Lung (tissue), 12 donors: ENCODE results near the gene TAS2R30. TPM values are rescaled to one million over a fixed set of nuclear protein-coding genes. Genes with fewer than 3 reads are reported as not detected.
A peak's percentile ranks its signal among the peaks of the same experiment; 100 is the strongest.

Experiments
- ATAC-seq: fragments of 200-7000 bp; cut with Tn5 transposase; one replicate; pipeline ENCODE4 v1.9.1; 2020; ENCODE audit warnings: moderate number of reproducible peaks; ENCODE audit not compliant: insufficient read depth, low FRiP score
- DNase-seq, 3 donors: peaks; one replicate each; pipeline ENCODE4 v3.0.0-alpha.2; 2013 to 2017
- H3K27ac ChIP-seq, 2 donors: one replicate each; pipeline ENCODE4 v1.5.1; 2013; ENCODE audit warnings: mild to moderate bottlenecking in 2 of 2, moderate library complexity in 2 of 2, control low read depth in 1 of 2, inconsistent platforms in 1 of 2, low read depth in 1 of 2, low read length in 1 of 2
- H3K27me3 ChIP-seq, 3 donors: one replicate each; pipeline ENCODE4 v1.5.1; 2013; ENCODE audit warnings: low read length in 2 of 3; ENCODE audit not compliant: control insufficient read depth in 3 of 3, insufficient read depth in 3 of 3
- H3K36me3 ChIP-seq, 4 donors: one replicate each; pipeline ENCODE4 v1.5.1; 2013; ENCODE audit warnings: low read length in 4 of 4, mild to moderate bottlenecking in 1 of 4, moderate library complexity in 1 of 4; ENCODE audit not compliant: control insufficient read depth in 4 of 4, insufficient read depth in 4 of 4
- H3K4me1 ChIP-seq, 5 donors: one replicate each; pipeline ENCODE4 v1.5.1; 2013; ENCODE audit warnings: low read length in 5 of 5, mild to moderate bottlenecking in 2 of 5, moderate library complexity in 1 of 5; ENCODE audit not compliant: control insufficient read depth in 5 of 5, insufficient read depth in 5 of 5
- H3K4me3 ChIP-seq: one replicate; pipeline ENCODE4 v1.5.1; 2013; ENCODE audit warnings: mild to moderate bottlenecking, control low read depth, moderate library complexity
- H3K9ac ChIP-seq, 2 donors: one replicate each; pipeline ENCODE4 v1.5.1; 2013; ENCODE audit warnings: low read length in 2 of 2, control low read depth in 1 of 2; ENCODE audit not compliant: insufficient read depth in 1 of 2
- H3K9me3 ChIP-seq, 4 donors: one replicate each; pipeline ENCODE4 v1.5.1; 2013; ENCODE audit warnings: low read length in 3 of 4, mild to moderate bottlenecking in 1 of 4, moderate library complexity in 1 of 4; ENCODE audit not compliant: control insufficient read depth in 4 of 4, insufficient read depth in 3 of 4
- WGBS, 2 donors: extraction: QIAGEN DNeasy Blood & Tissue Kit; methylation state at CpG; one replicate each; pipeline ENCODE4 v1.1.7; 2013; 5-methylcytosine and 5-hydroxymethylcytosine counted together
- polyA plus RNA-seq, 2 donors: library from polyadenylated mRNA; stranded (reverse); fragments of 200-250 nt; gene quantifications; one replicate each; pipeline ENCODE4 v1.2.1, GENCODE V29; 2013
- total RNA-seq, 2 donors: library from RNA; depleted of rRNA in 1 of 2; stranded (reverse); fragments of >200 nt in 1 of 2; gene quantifications; one replicate each; pipeline ENCODE4 v1.2.1, GENCODE V29; 2014 to 2021
- TF ChIP-seq, protein P1 (sequence below): IDR thresholded peaks from 2 replicates; pipeline ENCODE4 v1.5.1; 2012; ENCODE audit warnings: mild to moderate bottlenecking; ENCODE audit errors: control extremely low read depth, extremely low read depth
- donor health status: control.
- donor health status: control.
- donor health status: Bipolar disorder and iron deficiency.
- donor health status: healthy.
- donor health status: DM: yes; HTN: yes; CAD: no.

Gene TAS2R30
- total and polyA plus RNA-seq, 4 donors = 0.12 to 40.4 (median 3.5) TPM; not detected in 1

DNA sequence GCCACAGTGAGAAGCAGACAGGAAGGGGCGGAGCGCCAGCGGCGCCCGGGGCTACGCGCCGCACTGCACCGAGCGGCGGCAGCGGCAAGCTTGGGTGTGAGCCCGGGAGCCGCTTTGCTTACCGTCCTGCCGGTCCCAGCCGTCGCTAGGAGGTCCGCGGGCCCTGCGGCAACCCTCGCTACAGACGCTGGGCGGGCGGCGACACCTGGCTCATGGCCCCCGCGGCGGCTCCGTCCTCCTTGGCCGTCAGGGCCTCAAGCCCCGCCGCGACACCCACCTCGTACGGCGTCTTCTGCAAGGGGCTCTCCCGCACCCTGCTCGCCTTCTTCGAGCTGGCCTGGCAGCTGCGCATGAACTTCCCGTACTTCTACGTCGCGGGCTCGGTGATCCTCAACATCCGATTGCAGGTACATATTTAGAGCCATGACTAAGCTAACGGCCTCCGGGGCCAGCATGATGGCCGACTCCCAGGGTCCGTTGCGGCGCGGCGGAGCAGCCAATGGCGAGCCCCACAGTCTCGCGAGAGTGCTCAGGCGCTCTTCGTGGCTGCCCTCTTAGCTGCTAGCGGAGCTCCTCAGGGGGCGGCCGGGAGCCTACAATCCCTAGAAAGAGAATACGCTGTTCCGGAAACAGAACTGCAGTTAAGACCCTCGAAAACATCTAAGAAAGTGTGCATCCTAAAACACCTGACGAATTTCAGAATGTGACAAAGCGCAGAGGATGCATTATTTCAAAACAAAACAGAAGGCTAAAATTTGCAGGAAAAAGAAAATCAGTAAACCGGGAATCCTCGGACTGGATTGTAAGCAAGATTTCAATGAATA lies 36.9 kb upstream of the TAS2R30 start, which contains the start of gene SMIM10L1:
SMIM10L1 (plus strand) TSS at position 50 of the 824 bp plus-strand sequence; CDS start at position 213, 163 bp downstream.
- TF ChIP-seq, protein P1, sequence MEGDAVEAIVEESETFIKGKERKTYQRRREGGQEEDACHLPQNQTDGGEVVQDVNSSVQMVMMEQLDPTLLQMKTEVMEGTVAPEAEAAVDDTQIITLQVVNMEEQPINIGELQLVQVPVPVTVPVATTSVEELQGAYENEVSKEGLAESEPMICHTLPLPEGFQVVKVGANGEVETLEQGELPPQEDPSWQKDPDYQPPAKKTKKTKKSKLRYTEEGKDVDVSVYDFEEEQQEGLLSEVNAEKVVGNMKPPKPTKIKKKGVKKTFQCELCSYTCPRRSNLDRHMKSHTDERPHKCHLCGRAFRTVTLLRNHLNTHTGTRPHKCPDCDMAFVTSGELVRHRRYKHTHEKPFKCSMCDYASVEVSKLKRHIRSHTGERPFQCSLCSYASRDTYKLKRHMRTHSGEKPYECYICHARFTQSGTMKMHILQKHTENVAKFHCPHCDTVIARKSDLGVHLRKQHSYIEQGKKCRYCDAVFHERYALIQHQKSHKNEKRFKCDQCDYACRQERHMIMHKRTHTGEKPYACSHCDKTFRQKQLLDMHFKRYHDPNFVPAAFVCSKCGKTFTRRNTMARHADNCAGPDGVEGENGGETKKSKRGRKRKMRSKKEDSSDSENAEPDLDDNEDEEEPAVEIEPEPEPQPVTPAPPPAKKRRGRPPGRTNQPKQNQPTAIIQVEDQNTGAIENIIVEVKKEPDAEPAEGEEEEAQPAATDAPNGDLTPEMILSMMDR = no peak
- DNase-seq (peak; percentile 95 to 98 (median 97)), ATAC-seq (peak; percentile 99)
- H3K4me1 ChIP-seq = peaks cover 1 to 25% (median 14%) of the 10 kb centered on the region in 5 donors
- H3K27me3 ChIP-seq = no peaks in the 10 kb centered on the region
- peaks cover 0 to 6% (median 4%) of the 10 kb centered on the region in 4 donors for H3K36me3 ChIP-seq
- H3K9me3 ChIP-seq = no peaks in the 10 kb centered on the region
- peak within 1 kb of the TSS; percentile 69 to 92 for H3K9ac ChIP-seq
- H3K27ac ChIP-seq = peak within 1 kb of the TSS; percentile 96 to 99
- H3K4me3 ChIP-seq = peak within 1 kb of the TSS; percentile 89
- 0% methylated on average over 66 to 70 of the region's 70 CpGs for WGBS, 2 donors

DNA sequence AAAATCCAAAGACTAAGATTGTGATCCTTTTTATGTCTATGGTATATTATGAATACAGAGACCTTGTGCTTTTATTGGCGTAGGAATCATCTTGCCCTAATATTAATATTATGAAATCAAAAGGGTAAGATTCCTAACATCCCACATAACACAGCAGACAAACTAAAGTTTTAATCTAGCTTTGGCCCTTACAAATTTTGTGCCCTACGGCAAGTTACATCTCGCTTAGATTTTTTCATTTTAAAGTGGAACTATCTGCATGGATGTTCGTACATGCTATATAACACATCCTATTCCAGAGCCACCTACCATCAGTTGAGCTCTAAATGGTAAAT lies 36.3 kb upstream of the TAS2R30 start:
- Histone ChIP-seq H3K4me3 (peak overlapping the region; percentile 89), H3K9ac (peak overlapping the region; percentile 69 to 92), H3K4me1 (peaks cover 3 to 27% (median 14%) of the 10 kb centered on the region in 5 donors), H3K36me3 (peaks cover 2 to 10% (median 6%) of the 10 kb centered on the region in 4 donors), H3K27me3 (no peaks in the 10 kb centered on the region), H3K27ac (peak overlapping the region; percentile 96 to 99), H3K9me3 (no peaks in the 10 kb centered on the region)
- TF ChIP-seq, protein P1 = no peak
- no peak for ATAC-seq
- 1 to 4% methylated on average over 4 of the region's 4 CpGs for WGBS, 2 donors
- DNase-seq = no peak

DNA sequence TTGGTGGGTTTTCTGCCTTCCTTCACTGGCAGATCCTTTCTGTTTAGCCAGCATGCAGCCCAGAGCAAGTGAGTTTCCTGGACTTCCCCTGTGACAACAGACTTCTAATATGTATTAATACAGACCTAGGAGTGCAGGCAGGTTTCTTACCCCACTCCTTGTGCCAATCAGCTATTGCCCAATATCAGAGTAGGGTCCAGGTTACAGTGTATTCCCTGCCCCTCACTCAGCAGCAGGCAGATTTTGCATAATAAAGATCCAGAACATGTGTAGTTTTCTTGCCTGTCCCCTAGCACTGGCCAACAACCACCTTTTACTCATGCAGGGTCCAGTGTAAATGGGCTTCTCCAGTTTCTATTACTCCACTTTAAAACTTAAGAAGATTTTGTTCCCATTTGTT lies 31.9 kb upstream of the TAS2R30 start:
- peaks cover 3 to 22% (median 6%) of the 10 kb centered on the region in 5 donors for H3K4me1 ChIP-seq
- ATAC-seq (no peak), DNase-seq (no peak)
- no peak overlapping the region for H3K4me3 ChIP-seq
- H3K9me3 ChIP-seq = no peaks in the 10 kb centered on the region
- H3K9ac ChIP-seq = no peak overlapping the region
- no peak overlapping the region for H3K27ac ChIP-seq
- TF ChIP-seq, protein P1 = no peak
- peaks cover 3 to 12% (median 5%) of the 10 kb centered on the region in 4 donors for H3K36me3 ChIP-seq
- no peaks in the 10 kb centered on the region for H3K27me3 ChIP-seq
